BE2C (cell line): ENCODE measurements around the gene MPP2.
A peak's percentile ranks its signal among the peaks of the same experiment; 100 is the strongest.

Experiments used
- DNase-seq: peaks from one replicate; pipeline ENCODE4 v3.0.0-alpha.2; 2020
- H3K27me3 ChIP-seq: fragments of 250-450 bp; sonication (Bioruptor Pico); 2 replicates; pipeline ENCODE4 v1.5.1; 2020; ENCODE audit warnings: mild to moderate bottlenecking
- H3K36me3 ChIP-seq: fragments of 250-450 bp; sonication (Bioruptor Pico); 2 replicates; pipeline ENCODE4 v1.5.1; 2020; ENCODE audit warnings: mild to moderate bottlenecking
- H3K4me1 ChIP-seq: fragments of 250-450 bp; sonication (Bioruptor Pico); 2 replicates; pipeline ENCODE4 v1.5.1; 2020
- H3K4me3 ChIP-seq: 2 replicates; pipeline ENCODE4 v1.5.1; 2011; ENCODE audit warnings: low read depth, low read length
- H3K9me3 ChIP-seq: fragments of 250-450 bp; sonication (Bioruptor Pico); 2 replicates; pipeline ENCODE4 v1.5.1; 2020
- TF ChIP-seq, protein P1 (sequence below): IDR thresholded peaks from 2 replicates; pipeline ENCODE4 v1.5.1; 2012; ENCODE audit warnings: mild to moderate bottlenecking, low read depth, low read length

The MPP2 gene

DNA sequence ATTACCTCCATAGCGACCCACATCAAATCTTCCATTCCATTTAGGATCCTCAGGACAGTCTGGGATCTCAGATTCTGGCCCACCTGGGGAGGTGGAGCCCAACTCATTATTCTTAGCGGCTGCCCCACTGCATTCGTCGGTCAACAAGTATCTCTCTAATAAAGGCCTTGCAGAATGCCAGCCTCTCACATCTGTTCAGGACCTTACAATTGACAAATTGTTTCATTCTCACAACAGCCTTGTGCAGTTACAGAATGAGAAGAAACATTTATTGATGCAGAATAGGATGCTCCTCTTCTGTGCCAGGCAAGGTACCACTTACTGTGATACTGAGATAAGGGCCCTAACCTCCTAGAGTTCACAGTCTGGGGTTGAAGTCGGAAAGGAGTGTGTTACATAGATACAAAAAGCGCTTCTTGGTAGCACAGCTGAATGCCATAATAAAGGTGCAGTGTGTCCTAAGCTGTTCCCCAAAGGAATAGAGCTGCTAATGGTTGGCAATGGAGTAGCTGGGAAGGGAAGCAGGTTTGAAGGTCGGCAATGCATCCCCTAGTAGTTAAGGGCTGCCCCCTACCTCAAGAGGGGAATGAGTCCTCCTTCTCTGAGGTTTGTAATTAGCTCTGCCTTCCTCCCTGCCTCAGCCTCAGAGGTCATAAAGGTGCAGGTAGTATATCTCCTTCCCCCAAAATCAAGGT is 2.3 kb upstream of the MPP2 start:
- no peaks in the 10 kb centered on the region for H3K9me3 ChIP-seq
- TF ChIP-seq, protein P1, sequence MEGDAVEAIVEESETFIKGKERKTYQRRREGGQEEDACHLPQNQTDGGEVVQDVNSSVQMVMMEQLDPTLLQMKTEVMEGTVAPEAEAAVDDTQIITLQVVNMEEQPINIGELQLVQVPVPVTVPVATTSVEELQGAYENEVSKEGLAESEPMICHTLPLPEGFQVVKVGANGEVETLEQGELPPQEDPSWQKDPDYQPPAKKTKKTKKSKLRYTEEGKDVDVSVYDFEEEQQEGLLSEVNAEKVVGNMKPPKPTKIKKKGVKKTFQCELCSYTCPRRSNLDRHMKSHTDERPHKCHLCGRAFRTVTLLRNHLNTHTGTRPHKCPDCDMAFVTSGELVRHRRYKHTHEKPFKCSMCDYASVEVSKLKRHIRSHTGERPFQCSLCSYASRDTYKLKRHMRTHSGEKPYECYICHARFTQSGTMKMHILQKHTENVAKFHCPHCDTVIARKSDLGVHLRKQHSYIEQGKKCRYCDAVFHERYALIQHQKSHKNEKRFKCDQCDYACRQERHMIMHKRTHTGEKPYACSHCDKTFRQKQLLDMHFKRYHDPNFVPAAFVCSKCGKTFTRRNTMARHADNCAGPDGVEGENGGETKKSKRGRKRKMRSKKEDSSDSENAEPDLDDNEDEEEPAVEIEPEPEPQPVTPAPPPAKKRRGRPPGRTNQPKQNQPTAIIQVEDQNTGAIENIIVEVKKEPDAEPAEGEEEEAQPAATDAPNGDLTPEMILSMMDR, result no peak
- peaks cover 12% of the 10 kb centered on the region for H3K27me3 ChIP-seq
- H3K36me3 ChIP-seq, result no peaks in the 10 kb centered on the region
- DNase-seq, result no peak
- peaks cover 7% of the 10 kb centered on the region for H3K4me1 ChIP-seq
- H3K4me3 ChIP-seq, result no peak overlapping the region

DNA sequence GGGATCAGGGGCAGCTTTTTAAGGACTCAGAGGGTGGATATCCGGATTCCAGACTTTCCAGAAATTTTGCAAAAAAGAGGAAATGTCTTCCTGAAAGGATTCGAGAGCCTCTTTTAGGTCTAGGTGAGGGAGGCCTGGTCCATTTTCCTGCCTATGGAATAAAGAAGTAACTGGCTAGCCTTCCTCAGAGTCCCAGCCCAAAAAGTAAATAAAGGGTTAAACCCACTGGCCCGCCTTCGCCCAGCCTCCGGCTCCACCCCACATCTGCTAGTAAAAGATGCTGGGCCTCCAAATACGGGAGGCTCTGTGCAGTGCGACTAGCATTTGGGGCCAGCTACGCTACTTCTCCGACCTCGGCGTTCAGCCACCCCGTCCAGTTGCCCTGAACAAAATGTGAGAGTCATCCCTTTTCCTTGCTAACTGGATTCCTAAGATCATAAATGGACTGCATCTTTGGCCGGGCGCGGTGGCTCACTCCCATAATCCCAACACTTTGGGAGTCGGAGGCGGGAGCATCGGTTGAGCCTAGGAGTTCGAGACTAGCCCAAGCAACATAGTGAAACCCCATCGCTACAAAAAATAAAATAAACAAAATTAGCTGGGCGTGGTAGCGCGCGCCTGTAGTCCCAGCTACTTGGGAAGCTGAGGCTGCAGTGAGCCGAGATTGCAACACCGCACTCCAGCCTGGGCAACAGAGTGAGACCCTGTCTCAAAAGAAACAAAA is 824 bp upstream of the MPP2 start:
- H3K36me3 ChIP-seq, result no peaks in the 10 kb centered on the region
- no peaks in the 10 kb centered on the region for H3K9me3 ChIP-seq
- H3K4me3 ChIP-seq, result peak overlapping the region; percentile 69
- peak; percentile 72 for DNase-seq
- H3K4me1 ChIP-seq, result peaks cover 7% of the 10 kb centered on the region
- H3K27me3 ChIP-seq, result peaks cover 12% of the 10 kb centered on the region
- TF ChIP-seq, protein P1, result no peak

DNA sequence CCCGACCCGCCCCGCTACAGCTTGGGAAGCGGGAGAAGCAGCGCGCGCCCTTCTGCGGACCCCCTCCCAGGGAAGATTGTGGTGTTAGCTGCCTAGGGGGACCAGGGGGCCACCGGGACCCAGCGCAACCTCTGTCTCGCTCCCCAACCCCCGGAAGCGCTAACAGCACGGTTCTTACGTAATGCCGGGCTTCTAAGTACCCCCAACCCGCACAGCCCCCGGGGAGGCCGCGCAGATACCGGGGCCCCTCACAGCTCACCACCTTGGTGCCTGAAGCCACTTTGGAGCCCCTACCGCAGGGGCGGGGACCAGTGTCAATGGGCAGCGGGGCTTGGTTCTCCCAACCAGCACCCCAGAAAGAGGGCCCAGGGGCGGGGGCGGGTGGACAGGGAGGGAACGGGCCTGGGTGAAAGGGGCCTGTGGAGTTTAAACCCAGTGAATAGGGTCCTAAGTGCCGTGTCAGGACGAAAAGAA is 348 bp downstream of the MPP2 start:
- Histone ChIP-seq H3K4me3 (peak overlapping the region; percentile 69), H3K9me3 (no peaks in the 10 kb centered on the region), H3K36me3 (no peaks in the 10 kb centered on the region), H3K27me3 (peaks cover 12% of the 10 kb centered on the region), H3K4me1 (peaks cover 7% of the 10 kb centered on the region)
- TF ChIP-seq, protein P1, result no peak
- DNase-seq, result no peak

DNA sequence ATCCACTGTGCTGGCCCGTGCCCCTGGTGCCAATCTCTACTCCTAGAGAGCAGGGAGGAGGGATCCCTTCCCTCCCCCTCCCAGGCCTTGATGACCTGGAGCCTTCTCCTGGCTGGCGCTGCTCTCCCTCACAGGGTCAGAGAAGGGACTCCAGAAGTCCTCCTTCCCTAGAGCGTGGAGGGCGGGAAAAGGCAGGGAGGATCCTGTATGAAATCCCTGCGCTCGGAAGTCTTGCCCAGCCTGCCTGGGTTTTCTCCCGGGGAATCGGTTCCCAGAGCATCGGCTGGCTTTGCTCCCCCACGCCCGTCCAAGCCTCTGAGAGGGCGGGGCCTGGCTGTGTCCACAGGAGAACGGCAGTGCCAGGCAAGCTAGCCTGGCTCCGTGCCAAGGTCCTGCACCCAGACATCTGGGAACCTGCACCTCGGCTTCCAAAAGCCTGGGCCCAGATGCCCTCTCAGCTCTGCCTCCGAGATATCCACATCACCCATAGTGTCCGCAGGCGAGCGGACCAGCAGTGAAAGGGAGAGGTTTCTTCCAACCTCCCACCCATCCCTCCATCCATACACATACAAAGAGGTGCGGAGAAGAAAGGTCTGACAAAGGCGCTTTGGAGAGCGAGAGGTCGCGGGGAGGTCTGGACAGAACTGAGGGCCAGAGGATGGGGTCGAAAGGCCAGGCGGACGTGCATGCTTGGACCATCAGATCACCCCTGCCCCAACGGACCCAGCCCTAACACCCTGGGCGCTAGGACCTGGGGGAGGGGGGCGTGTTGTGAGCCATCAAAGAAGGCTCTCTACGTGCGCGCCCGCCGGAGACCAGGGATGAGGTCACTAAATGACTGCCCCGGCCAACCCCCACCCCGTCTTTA is 1.1 kb downstream of the MPP2 start:
- peaks cover 9% of the 10 kb centered on the region for H3K4me1 ChIP-seq
- no peaks in the 10 kb centered on the region for H3K9me3 ChIP-seq
- peak overlapping the region; percentile 69 for H3K4me3 ChIP-seq
- peak; percentile 79 for DNase-seq
- no peaks in the 10 kb centered on the region for H3K36me3 ChIP-seq
- TF ChIP-seq, protein P1, result no peak
- H3K27me3 ChIP-seq, result peaks cover 12% of the 10 kb centered on the region

DNA sequence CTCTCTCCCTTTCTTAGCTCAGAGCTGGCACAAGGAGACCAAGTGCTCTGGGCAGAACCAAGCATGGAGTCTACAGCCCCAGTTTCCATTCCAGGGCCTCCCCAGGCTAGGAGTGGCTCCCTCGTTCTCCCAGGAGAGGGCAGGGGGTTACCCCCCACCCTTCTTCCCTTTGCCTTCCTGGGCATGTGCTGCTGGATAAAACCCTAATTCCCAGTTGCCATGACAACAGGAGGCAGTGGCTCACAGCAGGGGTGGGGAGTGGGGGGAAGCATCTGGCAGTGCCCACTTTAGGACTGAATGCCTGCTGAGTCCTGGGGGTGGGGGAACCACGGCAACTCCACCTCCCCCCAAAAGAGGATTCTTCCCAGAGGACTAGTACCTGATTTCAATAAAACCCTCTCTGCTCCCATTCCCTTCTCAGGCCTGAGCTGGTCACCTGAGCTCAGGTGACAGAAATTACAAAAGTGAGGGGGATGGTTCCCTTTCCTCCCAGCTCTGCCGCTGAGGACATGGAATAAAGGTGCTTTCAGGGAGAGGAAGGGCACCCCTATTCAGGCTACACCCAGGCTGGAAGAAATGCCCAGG is 1.8 kb downstream of the MPP2 start:
- Histone ChIP-seq H3K27me3 (peaks cover 12% of the 10 kb centered on the region), H3K4me3 (peak overlapping the region; percentile 69), H3K36me3 (no peaks in the 10 kb centered on the region), H3K4me1 (peaks cover 14% of the 10 kb centered on the region), H3K9me3 (no peaks in the 10 kb centered on the region)
- DNase-seq, result no peak
- TF ChIP-seq, protein P1, result no peak
